ENCODE measurements around the gene MAGIX. TPM values are rescaled to one million over a fixed set of nuclear protein-coding genes. Genes with fewer than 3 reads are reported as not detected.
"Not testable (repeated sequence)": the region's sequence is repeated elsewhere in the genome, so short reads cannot be mapped to it uniquely, and the experiment has no call there.

MAGIX gene
- total RNA-seq, 5 donors from 2014 or later (not counting 1 experiment from before 2014, with no cell fraction given): 0.56 to 1.9 (median 1.6) TPM

DNA sequence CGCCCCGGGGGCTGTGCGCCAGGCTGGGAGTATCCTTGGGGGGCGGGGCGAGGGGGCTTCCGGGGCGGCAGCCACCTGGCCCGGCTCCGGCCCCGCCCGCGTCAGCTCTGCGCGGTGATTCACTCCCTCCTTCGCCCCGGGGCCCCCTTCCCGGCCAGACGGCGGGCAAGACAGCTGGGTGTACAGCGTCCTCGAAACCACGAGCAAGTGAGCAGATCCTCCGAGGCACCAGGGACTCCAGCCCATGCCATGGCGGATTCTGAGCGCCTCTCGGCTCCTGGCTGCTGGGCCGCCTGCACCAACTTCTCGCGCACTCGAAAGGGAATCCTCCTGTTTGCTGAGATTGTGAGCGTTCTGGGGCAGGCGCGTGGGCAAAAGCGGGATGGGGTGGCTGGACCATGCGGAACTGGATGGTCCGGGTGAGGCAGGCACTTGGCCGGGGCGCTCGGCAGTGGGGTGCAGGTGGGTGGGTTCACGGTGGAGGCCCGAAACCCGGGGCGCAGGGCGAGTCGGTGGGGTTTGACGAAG lies 9.3 kb downstream of the MAGIX start, which contains the start of gene PLP2:
Gene PLP2, plus strand, starts transcription at position 147 of the 528 bp plus-strand sequence. Its CDS starts 103 bp downstream, at position 250.
- CTCF ChIA-PET: interaction anchor here in 1 of 2 donors (1.4 kb wide), 1 partner anchor 16 kb away, joined by 7 read pairs; no protein-coding TSS in a partner anchor
- Mint-ChIP-seq H3K9me3 (no peaks in the 10 kb centered on the region), H3K27me3 (no peaks in the 10 kb centered on the region), H3K4me1 (peaks cover 25 to 41% (median 28%) of the 10 kb centered on the region in 3 donors), H3K36me3 (peaks cover 14% of the 10 kb centered on the region), H3K27ac (peak within 1 kb of the TSS; percentile 78 to 80), H3K4me3 (peak within 1 kb of the TSS; percentile 82 to 88 (median 83))
- peak; percentile 48 to 70 (median 62) for ATAC-seq (replicated peaks in 1 of 4)
- no peaks in the 10 kb centered on the region for H3K27me3 ChIP-seq (replicated peaks in 1 of 2; ENCODE audit: control insufficient read depth in 2 of 2, extremely low read depth in 1 of 2, insufficient read depth in 2 of 2, low read length in 1 of 2)
- peaks cover 5 to 21% of the 10 kb centered on the region in 2 donors for H3K36me3 ChIP-seq (ENCODE audit: control insufficient read depth in 2 of 2, extremely low read depth in 1 of 2, insufficient read depth in 1 of 2, low read length in 1 of 2)
- peak within 1 kb of the TSS; percentile 55 to 75 for H3K4me3 ChIP-seq (ENCODE audit: control insufficient read depth in 1 of 2, extremely low read depth in 1 of 2, low read length in 1 of 2)
- no peaks in the 10 kb centered on the region for H3K9me3 ChIP-seq
- POLR2A ChIA-PET: no interaction called here
- 0% methylated on average over 12 of the region's 46 CpGs for WGBS (ENCODE audit: insufficient coverage)
- H3K4me1 ChIP-seq (ENCODE audit: control insufficient read depth in 1 of 2, extremely low read depth in 1 of 2, insufficient read depth in 2 of 2, low read length in 2 of 2): peaks cover 7 to 37% of the 10 kb centered on the region in 2 experiments
- DNase-seq: peak in 27 of 35 experiments; percentile 15 to 74 (median 33)
- H3K27ac ChIP-seq (ENCODE audit: low read length): peak within 1 kb of the TSS; percentile 66

GRCh38 chrX:49172280-49172780 lies 9.8 kb downstream of the MAGIX start:
- CTCF ChIA-PET: interaction anchor here in 1 of 2 donors (1.4 kb wide), 1 partner anchor 16 kb away, joined by 7 read pairs; no protein-coding TSS in a partner anchor

DNA sequence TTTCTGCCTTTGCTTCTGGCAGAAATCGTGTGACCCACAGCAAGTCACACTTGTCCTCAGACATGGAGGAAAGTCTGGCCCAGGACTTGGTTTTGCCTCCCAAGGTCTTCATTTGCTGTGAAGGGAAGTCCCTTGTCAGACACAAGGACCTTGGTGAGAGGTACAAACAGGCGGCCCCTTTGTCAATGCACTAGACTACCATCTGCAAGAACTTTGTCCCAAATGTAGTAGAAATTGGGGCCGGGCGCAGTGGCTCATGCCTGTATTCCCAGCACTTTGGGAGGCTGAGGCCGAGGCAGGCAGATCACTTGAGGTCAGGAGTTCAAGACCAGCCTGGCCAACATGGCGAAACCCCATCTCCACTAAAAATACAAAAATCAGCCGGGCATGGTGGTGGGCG lies 11.0 kb downstream of the MAGIX start:
- Histone ChIP-seq H3K27ac (ENCODE audit: low read length) (peak overlapping the region; percentile 55), H3K36me3 (ENCODE audit: control insufficient read depth in 2 of 2, extremely low read depth in 1 of 2, insufficient read depth in 1 of 2, low read length in 1 of 2) (peaks cover 5 to 21% of the 10 kb centered on the region in 2 donors), H3K4me1 (ENCODE audit: control insufficient read depth in 1 of 2, extremely low read depth in 1 of 2, insufficient read depth in 2 of 2, low read length in 2 of 2) (peaks cover 0 to 20% of the 10 kb centered on the region in 2 experiments)
- H3K36me3 Mint-ChIP-seq: peaks cover 14% of the 10 kb centered on the region
- H3K9me3 ChIP-seq; DNase-seq; H3K27me3 ChIP-seq (replicated peaks in 1 of 2; ENCODE audit: control insufficient read depth in 2 of 2, extremely low read depth in 1 of 2, insufficient read depth in 2 of 2, low read length in 1 of 2); CTCF ChIA-PET; H3K9me3 Mint-ChIP-seq; H3K4me3 ChIP-seq (ENCODE audit: control insufficient read depth in 1 of 2, extremely low read depth in 1 of 2, low read length in 1 of 2); H3K27me3 Mint-ChIP-seq; H3K27ac Mint-ChIP-seq; ATAC-seq (replicated peaks in 1 of 4); POLR2A ChIA-PET: not testable (repeated sequence)
- H3K4me1 Mint-ChIP-seq: peaks cover 15 to 35% (median 15%) of the 10 kb centered on the region in 3 donors
- peak overlapping the region in 2 of 3 donors; percentile 83 to 88 for H3K4me3 Mint-ChIP-seq
- WGBS (ENCODE audit: insufficient coverage): 90% methylated on average over 2 of the region's 8 CpGs

More at GRCh38 chrX:49172280-49172780, 9.8 kb downstream of the MAGIX start:
- POLR2A ChIA-PET: no interaction called here
- Histone ChIP-seq H3K27ac (ENCODE audit: low read length) (peak overlapping the region; percentile 66), H3K9me3 (no peaks in the 10 kb centered on the region), H3K36me3 (ENCODE audit: control insufficient read depth in 2 of 2, extremely low read depth in 1 of 2, insufficient read depth in 1 of 2, low read length in 1 of 2) (peaks cover 5 to 21% of the 10 kb centered on the region in 2 donors), H3K27me3 (replicated peaks in 1 of 2; ENCODE audit: control insufficient read depth in 2 of 2, extremely low read depth in 1 of 2, insufficient read depth in 2 of 2, low read length in 1 of 2) (no peaks in the 10 kb centered on the region), H3K4me3 (ENCODE audit: control insufficient read depth in 1 of 2, extremely low read depth in 1 of 2, low read length in 1 of 2) (peak overlapping the region; percentile 55 to 75), H3K4me1 (ENCODE audit: control insufficient read depth in 1 of 2, extremely low read depth in 1 of 2, insufficient read depth in 2 of 2, low read length in 2 of 2) (peaks cover 4 to 32% of the 10 kb centered on the region in 2 experiments)
- Mint-ChIP-seq H3K36me3 (peaks cover 14% of the 10 kb centered on the region), H3K4me1 (peaks cover 22 to 39% (median 23%) of the 10 kb centered on the region in 3 donors), H3K4me3 (peak overlapping the region; percentile 82 to 88 (median 83)), H3K27ac (peak overlapping the region; percentile 78 to 80), H3K27me3 (no peaks in the 10 kb centered on the region), H3K9me3 (no peaks in the 10 kb centered on the region)
- peak; percentile 73 to 80 (median 75) for ATAC-seq (replicated peaks in 1 of 4)
- peak in 25 of 35 experiments; percentile 4 to 72 (median 32) for DNase-seq
- WGBS (ENCODE audit: insufficient coverage): 0% methylated on average over 10 of the region's 37 CpGs

DNA sequence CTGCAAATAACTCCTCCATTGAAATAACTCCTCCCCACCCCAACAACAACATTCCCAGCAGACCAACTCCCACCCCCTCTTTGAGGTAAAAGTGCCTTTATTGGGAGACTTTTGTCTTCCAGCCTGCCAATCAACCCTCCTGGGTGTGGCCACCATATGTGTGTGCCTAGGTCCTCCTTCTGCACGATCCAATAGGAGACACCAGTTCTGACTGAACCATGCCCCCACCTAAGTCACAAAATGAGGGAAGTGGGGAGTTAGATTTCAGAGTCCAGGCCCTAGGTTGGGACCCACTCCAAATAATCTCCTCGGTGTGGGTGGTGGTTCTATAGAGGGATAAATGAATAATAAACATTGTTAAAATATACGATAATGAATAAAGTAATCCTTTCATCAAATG lies 12.2 kb downstream of the MAGIX start:
- Mint-ChIP-seq H3K36me3 (peaks cover 20% of the 10 kb centered on the region), H3K27ac (no peak overlapping the region), H3K4me1 (peaks cover 10 to 31% (median 20%) of the 10 kb centered on the region in 3 donors), H3K9me3 (no peaks in the 10 kb centered on the region), H3K27me3 (no peaks in the 10 kb centered on the region), H3K4me3 (no peak overlapping the region)
- no peak for DNase-seq
- no peaks in the 10 kb centered on the region for H3K27me3 ChIP-seq (replicated peaks in 1 of 2; ENCODE audit: control insufficient read depth in 2 of 2, extremely low read depth in 1 of 2, insufficient read depth in 2 of 2, low read length in 1 of 2)
- peaks cover 0 to 20% of the 10 kb centered on the region in 2 experiments for H3K4me1 ChIP-seq (ENCODE audit: control insufficient read depth in 1 of 2, extremely low read depth in 1 of 2, insufficient read depth in 2 of 2, low read length in 2 of 2)
- ATAC-seq (replicated peaks in 1 of 4): no peak
- no peaks in the 10 kb centered on the region for H3K9me3 ChIP-seq
- no peak overlapping the region for H3K4me3 ChIP-seq (ENCODE audit: control insufficient read depth in 1 of 2, extremely low read depth in 1 of 2, low read length in 1 of 2)
- no peak overlapping the region for H3K27ac ChIP-seq (ENCODE audit: low read length)
- H3K36me3 ChIP-seq (ENCODE audit: control insufficient read depth in 2 of 2, extremely low read depth in 1 of 2, insufficient read depth in 1 of 2, low read length in 1 of 2): peaks cover 5 to 24% of the 10 kb centered on the region in 2 donors
- WGBS (ENCODE audit: insufficient coverage): no CpG with 5 or more reads among the region's 3 CpGs
- CTCF ChIA-PET: no interaction called here
- POLR2A ChIA-PET: no interaction called here

DNA sequence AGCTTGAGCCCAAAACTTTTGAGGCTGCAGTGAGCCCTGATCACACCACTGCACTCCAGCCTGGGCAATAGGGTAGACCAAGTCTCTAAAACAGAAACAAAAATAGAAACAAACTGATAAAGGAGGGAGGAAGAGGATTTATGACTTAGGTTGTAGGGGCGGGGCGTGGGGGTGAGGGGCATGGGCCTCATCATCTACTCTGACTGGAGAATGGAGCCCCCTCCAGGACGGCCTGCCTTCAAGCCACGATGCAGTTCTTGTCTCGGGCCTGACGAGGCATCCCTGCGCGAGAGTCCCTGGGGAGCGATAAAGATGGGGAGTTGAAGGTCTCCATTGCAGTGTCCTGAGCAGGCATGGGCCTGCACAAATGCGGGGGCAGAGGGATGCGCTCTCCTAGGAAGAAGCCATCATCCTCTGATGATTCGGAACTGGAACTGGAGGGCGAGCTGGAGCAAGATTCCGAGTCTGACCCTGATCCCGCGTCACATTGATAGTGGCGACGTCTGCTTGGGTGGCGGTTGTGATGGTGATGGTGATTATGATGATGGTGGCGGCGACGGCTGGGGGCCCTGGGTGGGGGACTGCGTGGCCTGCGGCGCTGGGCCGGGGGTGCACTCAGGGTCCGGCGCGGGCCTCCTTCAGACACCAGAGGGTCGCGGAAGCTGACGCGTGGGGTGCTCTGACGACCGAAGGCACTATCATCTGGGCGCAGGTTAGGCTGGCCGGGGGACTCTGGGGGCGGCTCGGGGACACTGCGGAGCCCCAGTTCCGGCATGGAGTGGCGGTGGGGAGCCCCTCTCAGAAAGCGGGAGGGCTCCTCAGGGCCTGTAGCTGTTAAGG lies 13.1 kb downstream of the MAGIX start:
- peak overlapping the region in 1 of 2 donors; percentile 36 for H3K27ac Mint-ChIP-seq

More for the DNA sequence above, 13.1 kb downstream of the MAGIX start:
- ChIA-PET POLR2A (no interaction called here), CTCF (no interaction called here)
- DNase-seq: no peak
- Mint-ChIP-seq H3K36me3 (peaks cover 25% of the 10 kb centered on the region), H3K4me3 (peak overlapping the region in 1 of 3 donors; percentile 3), H3K9me3 (no peaks in the 10 kb centered on the region), H3K4me1 (peaks cover 10 to 31% (median 20%) of the 10 kb centered on the region in 3 donors), H3K27me3 (no peaks in the 10 kb centered on the region)
- H3K9me3 ChIP-seq: no peaks in the 10 kb centered on the region
- H3K27me3 ChIP-seq (replicated peaks in 1 of 2; ENCODE audit: control insufficient read depth in 2 of 2, extremely low read depth in 1 of 2, insufficient read depth in 2 of 2, low read length in 1 of 2): no peaks in the 10 kb centered on the region
- H3K36me3 ChIP-seq (ENCODE audit: control insufficient read depth in 2 of 2, extremely low read depth in 1 of 2, insufficient read depth in 1 of 2, low read length in 1 of 2): peaks cover 5 to 24% of the 10 kb centered on the region in 2 donors
- H3K4me1 ChIP-seq (ENCODE audit: control insufficient read depth in 1 of 2, extremely low read depth in 1 of 2, insufficient read depth in 2 of 2, low read length in 2 of 2): peaks cover 0 to 20% of the 10 kb centered on the region in 2 experiments
- H3K27ac ChIP-seq (ENCODE audit: low read length): no peak overlapping the region
- WGBS (ENCODE audit: insufficient coverage): 100% methylated on average over 14 of the region's 43 CpGs
- ATAC-seq (replicated peaks in 1 of 4): no peak
- H3K4me3 ChIP-seq (ENCODE audit: control insufficient read depth in 1 of 2, extremely low read depth in 1 of 2, low read length in 1 of 2): no peak overlapping the region

Measured in T-cell (primary cell).